Measurements from ENCODE around the gene SNORC. TPM values are rescaled to one million over a fixed set of nuclear protein-coding genes. Genes with fewer than 3 reads are reported as not detected.
"Not testable (repeated sequence)": the region's sequence is repeated elsewhere in the genome, so short reads cannot be mapped to it uniquely, and the experiment has no call there.

SNORC gene
- total RNA-seq, 1 donor from 2014 or later: 5.6 TPM

DNA sequence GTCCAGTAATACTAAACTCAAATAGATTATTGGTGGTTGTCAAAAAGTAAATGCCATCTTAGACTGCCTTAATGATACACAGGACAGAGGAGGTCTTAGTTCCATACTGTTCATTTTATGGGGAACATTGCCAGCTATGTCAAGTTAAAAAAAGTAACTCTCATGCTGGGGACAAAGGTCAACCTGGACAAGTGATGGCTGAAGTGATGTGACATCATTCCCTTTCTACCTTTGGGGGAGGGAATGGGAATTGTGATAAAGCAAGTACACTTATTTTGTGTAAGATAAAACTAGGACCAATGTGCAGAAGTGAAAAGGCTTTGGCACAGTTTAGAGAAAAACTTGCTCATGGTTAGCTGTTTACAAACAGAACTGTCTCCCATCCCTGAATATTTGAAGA lies 24.0 kb upstream of the SNORC start:
- peaks cover 38% of the 10 kb centered on the region for H3K36me3 Mint-ChIP-seq (ENCODE audit: low read depth, unreplicated experiment)

DNA sequence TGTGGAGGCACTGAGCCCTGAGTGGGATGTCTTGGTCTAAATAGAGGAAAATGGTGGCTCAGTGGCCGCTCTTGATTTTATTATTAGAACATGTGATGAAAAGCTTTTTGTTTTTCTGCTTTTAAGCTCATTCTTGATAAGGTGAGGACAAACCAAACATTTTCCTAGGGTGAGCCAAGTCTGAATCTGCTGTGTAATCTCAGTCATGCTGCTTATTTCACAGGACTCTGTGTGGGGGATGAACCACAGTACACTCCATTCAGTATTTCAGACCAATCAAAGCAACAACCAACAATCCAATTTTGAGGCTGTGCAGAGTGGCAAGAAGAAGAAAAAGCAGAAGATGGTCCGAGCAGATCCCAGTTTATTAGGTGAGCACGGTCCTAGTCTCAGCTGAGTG lies 20.0 kb upstream of the SNORC start:
- Mint-ChIP-seq H3K36me3 (ENCODE audit: low read depth, unreplicated experiment) (peaks cover 40% of the 10 kb centered on the region), H3K27ac (ENCODE audit: unreplicated experiment) (no peak overlapping the region), H3K4me3 (ENCODE audit: unreplicated experiment) (no peak overlapping the region), H3K27me3 (ENCODE audit: unreplicated experiment) (peaks cover 1% of the 10 kb centered on the region), H3K4me1 (ENCODE audit: unreplicated experiment) (no peaks in the 10 kb centered on the region), H3K9me3 (ENCODE audit: unreplicated experiment) (no peaks in the 10 kb centered on the region)
- TF ChIP-seq CTCF (IDR thresholded peaks at IDR 0.05; ENCODE audit: unreplicated experiment): no peak
- DNase-seq (ENCODE audit: low spot score): no peak

More for the DNA sequence above, 24.0 kb upstream of the SNORC start:
- Mint-ChIP-seq H3K27me3 (ENCODE audit: unreplicated experiment) (no peaks in the 10 kb centered on the region), H3K27ac (ENCODE audit: unreplicated experiment) (no peak overlapping the region), H3K4me3 (ENCODE audit: unreplicated experiment) (no peak overlapping the region), H3K4me1 (ENCODE audit: unreplicated experiment) (peaks cover 22% of the 10 kb centered on the region), H3K9me3 (ENCODE audit: unreplicated experiment) (no peaks in the 10 kb centered on the region)
- no peak for TF ChIP-seq CTCF (IDR thresholded peaks at IDR 0.05; ENCODE audit: unreplicated experiment)
- DNase-seq (ENCODE audit: low spot score): no peak

GRCh38 chr2:232852081-232852480 lies 18.0 kb upstream of the SNORC start:
- not testable (repeated sequence) for DNase-seq (ENCODE audit: low spot score); H3K4me1 Mint-ChIP-seq (ENCODE audit: unreplicated experiment); H3K9me3 Mint-ChIP-seq (ENCODE audit: unreplicated experiment); H3K27me3 Mint-ChIP-seq (ENCODE audit: unreplicated experiment); H3K27ac Mint-ChIP-seq (ENCODE audit: unreplicated experiment); H3K4me3 Mint-ChIP-seq (ENCODE audit: unreplicated experiment)
- H3K36me3 Mint-ChIP-seq (ENCODE audit: low read depth, unreplicated experiment): peaks cover 36% of the 10 kb centered on the region

GRCh38 chr2:232852676-232853075 lies 17.4 kb upstream of the SNORC start:
- Mint-ChIP-seq H3K4me3 (ENCODE audit: unreplicated experiment) (no peak overlapping the region), H3K27ac (ENCODE audit: unreplicated experiment) (peak overlapping the region; percentile 48), H3K36me3 (ENCODE audit: low read depth, unreplicated experiment) (peaks cover 38% of the 10 kb centered on the region), H3K27me3 (ENCODE audit: unreplicated experiment) (peaks cover 1% of the 10 kb centered on the region), H3K4me1 (ENCODE audit: unreplicated experiment) (no peaks in the 10 kb centered on the region), H3K9me3 (ENCODE audit: unreplicated experiment) (no peaks in the 10 kb centered on the region)
- TF ChIP-seq CTCF (IDR thresholded peaks at IDR 0.05; ENCODE audit: unreplicated experiment): no peak
- no peak for DNase-seq (ENCODE audit: low spot score)

- Mint-ChIP-seq H3K27ac (ENCODE audit: unreplicated experiment) (no peak overlapping the region), H3K4me1 (ENCODE audit: unreplicated experiment) (no peaks in the 10 kb centered on the region), H3K36me3 (ENCODE audit: low read depth, unreplicated experiment) (peaks cover 37% of the 10 kb centered on the region), H3K9me3 (ENCODE audit: unreplicated experiment) (no peaks in the 10 kb centered on the region), H3K27me3 (ENCODE audit: unreplicated experiment) (peaks cover 1% of the 10 kb centered on the region), H3K4me3 (ENCODE audit: unreplicated experiment) (no peak overlapping the region)
- no peak for TF ChIP-seq CTCF (IDR thresholded peaks at IDR 0.05; ENCODE audit: unreplicated experiment)
- no peak for DNase-seq (ENCODE audit: low spot score)
Observed at GRCh38 chr2:232854082-232854481, 16.0 kb upstream of the SNORC start.

GRCh38 chr2:232857158-232857563 lies 12.9 kb upstream of the SNORC start:
- no peak for TF ChIP-seq CTCF (IDR thresholded peaks at IDR 0.05; ENCODE audit: unreplicated experiment)
- no peak overlapping the region for H3K27ac Mint-ChIP-seq (ENCODE audit: unreplicated experiment)
- no peaks in the 10 kb centered on the region for H3K4me1 Mint-ChIP-seq (ENCODE audit: unreplicated experiment)
- H3K27me3 Mint-ChIP-seq (ENCODE audit: unreplicated experiment): no peaks in the 10 kb centered on the region
- H3K36me3 Mint-ChIP-seq (ENCODE audit: low read depth, unreplicated experiment): peaks cover 29% of the 10 kb centered on the region
- H3K9me3 Mint-ChIP-seq (ENCODE audit: unreplicated experiment): no peaks in the 10 kb centered on the region
- no peak for DNase-seq (ENCODE audit: low spot score)
- no peak overlapping the region for H3K4me3 Mint-ChIP-seq (ENCODE audit: unreplicated experiment)
